Measurements from ENCODE around the gene QRFP. TPM values are rescaled to one million over a fixed set of nuclear protein-coding genes. Genes with fewer than 3 reads are reported as not detected.

QRFP gene
- total RNA-seq, 4 donors from 2014 or later, result not detected

DNA sequence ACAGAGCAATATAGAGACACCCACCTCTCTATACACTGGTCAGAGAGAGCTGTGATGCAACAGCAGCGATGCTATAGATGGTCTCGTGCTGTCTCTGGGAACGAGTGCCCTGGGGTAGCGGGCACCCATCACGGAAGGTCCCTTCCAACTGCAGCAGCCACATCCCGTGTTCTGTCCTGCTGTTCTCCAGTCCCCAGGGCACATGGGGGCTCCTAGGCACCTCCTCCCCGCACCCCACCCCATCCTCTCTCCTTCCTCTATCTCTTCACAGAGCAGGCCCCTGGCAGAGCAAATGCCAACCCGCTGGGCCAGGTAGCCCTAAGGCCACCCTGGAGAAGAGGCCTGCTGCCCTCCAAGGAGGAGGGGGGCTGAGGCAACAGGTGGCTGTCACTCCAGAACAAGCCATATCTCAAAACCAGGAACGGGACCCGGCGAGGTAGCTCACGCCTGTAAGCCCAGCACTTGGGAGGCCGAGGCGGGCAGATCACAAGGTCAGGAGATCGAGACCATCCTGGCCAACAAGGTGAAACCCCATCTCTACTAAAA lies 34.3 kb upstream of the QRFP start:
- intact Hi-C loops (cut with DNase I; ENCODE audit: low total_unique reads) (no loop called here), in situ Hi-C loops (cut with MboI; ENCODE audit: low sequenced_read_pairs in 4 of 4) (no loop called here)
- Histone ChIP-seq H3K27ac (no peak overlapping the region), H3K27me3 (peaks cover 28 to 38% (median 37%) of the 10 kb centered on the region in 3 donors), H3K36me3 (no peaks in the 10 kb centered on the region), H3K9me3 (no peaks in the 10 kb centered on the region), H3K4me3 (no peak overlapping the region), H3K4me1 (no peaks in the 10 kb centered on the region)
- TF ChIP-seq, protein P1, sequence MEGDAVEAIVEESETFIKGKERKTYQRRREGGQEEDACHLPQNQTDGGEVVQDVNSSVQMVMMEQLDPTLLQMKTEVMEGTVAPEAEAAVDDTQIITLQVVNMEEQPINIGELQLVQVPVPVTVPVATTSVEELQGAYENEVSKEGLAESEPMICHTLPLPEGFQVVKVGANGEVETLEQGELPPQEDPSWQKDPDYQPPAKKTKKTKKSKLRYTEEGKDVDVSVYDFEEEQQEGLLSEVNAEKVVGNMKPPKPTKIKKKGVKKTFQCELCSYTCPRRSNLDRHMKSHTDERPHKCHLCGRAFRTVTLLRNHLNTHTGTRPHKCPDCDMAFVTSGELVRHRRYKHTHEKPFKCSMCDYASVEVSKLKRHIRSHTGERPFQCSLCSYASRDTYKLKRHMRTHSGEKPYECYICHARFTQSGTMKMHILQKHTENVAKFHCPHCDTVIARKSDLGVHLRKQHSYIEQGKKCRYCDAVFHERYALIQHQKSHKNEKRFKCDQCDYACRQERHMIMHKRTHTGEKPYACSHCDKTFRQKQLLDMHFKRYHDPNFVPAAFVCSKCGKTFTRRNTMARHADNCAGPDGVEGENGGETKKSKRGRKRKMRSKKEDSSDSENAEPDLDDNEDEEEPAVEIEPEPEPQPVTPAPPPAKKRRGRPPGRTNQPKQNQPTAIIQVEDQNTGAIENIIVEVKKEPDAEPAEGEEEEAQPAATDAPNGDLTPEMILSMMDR (IDR thresholded peaks at IDR 0.05 in 4 of 5, conservative IDR thresholded peaks at IDR 0.05 in 1 of 5), result no peak
- TF ChIP-seq POLR2A (IDR thresholded peaks at IDR 0.05), result no peak
- ATAC-seq, result no peak
- DNase-seq, result no peak

- Histone ChIP-seq H3K4me3 (no peak overlapping the region), H3K36me3 (no peaks in the 10 kb centered on the region), H3K27me3 (peaks cover 31 to 33% (median 32%) of the 10 kb centered on the region in 3 donors), H3K27ac (no peak overlapping the region), H3K4me1 (no peaks in the 10 kb centered on the region), H3K9me3 (no peaks in the 10 kb centered on the region)
- TF ChIP-seq, protein P1 (IDR thresholded peaks at IDR 0.05 in 4 of 5, conservative IDR thresholded peaks at IDR 0.05 in 1 of 5), result no peak
- no peak for TF ChIP-seq POLR2A (IDR thresholded peaks at IDR 0.05)
- ATAC-seq (no peak), DNase-seq (no peak)
- in situ Hi-C loops (cut with MboI; ENCODE audit: low sequenced_read_pairs in 4 of 4), result no loop called here
- intact Hi-C loops (cut with DNase I; ENCODE audit: low total_unique reads), result no loop called here
Measured at GRCh38 chr9:130930132-130930803, 33.7 kb upstream of the QRFP start.

DNA sequence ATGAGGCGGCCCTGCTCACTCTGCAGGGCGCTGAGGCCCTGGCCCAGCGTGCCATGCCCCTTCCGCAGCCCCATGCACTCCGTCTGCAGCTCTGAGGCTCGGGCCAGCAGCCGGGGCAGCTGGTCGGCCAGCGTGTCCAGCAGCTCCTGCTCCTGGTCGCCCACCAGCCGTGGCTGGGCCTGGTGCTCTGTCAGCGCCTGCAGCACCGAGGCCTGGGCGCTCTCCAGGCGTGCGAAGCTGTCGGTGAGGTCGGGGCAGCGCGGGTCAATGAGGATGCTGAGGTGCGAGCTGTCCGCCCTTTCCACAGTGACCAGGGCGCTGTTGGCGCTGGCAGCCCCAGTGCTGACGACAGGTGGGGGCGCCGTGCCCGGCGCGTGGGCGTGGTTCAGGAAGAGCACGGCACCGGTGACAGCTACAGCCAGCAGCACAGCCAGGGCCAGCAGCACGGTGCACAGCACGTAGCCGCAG lies 33.0 kb upstream of the QRFP start:
- peaks cover 25 to 31% (median 26%) of the 10 kb centered on the region in 3 donors for H3K27me3 ChIP-seq
- no peak overlapping the region for H3K27ac ChIP-seq
- DNase-seq (no peak), ATAC-seq (no peak)
- intact Hi-C loops (cut with DNase I; ENCODE audit: low total_unique reads) (no loop called here), in situ Hi-C loops (cut with MboI; ENCODE audit: low sequenced_read_pairs in 4 of 4) (no loop called here)
- H3K4me1 ChIP-seq, result no peaks in the 10 kb centered on the region
- no peak for TF ChIP-seq POLR2A (IDR thresholded peaks at IDR 0.05)
- TF ChIP-seq, protein P1 (IDR thresholded peaks at IDR 0.05 in 4 of 5, conservative IDR thresholded peaks at IDR 0.05 in 1 of 5), result no peak
- no peaks in the 10 kb centered on the region for H3K9me3 ChIP-seq
- H3K36me3 ChIP-seq, result no peaks in the 10 kb centered on the region
- no peak overlapping the region for H3K4me3 ChIP-seq

DNA sequence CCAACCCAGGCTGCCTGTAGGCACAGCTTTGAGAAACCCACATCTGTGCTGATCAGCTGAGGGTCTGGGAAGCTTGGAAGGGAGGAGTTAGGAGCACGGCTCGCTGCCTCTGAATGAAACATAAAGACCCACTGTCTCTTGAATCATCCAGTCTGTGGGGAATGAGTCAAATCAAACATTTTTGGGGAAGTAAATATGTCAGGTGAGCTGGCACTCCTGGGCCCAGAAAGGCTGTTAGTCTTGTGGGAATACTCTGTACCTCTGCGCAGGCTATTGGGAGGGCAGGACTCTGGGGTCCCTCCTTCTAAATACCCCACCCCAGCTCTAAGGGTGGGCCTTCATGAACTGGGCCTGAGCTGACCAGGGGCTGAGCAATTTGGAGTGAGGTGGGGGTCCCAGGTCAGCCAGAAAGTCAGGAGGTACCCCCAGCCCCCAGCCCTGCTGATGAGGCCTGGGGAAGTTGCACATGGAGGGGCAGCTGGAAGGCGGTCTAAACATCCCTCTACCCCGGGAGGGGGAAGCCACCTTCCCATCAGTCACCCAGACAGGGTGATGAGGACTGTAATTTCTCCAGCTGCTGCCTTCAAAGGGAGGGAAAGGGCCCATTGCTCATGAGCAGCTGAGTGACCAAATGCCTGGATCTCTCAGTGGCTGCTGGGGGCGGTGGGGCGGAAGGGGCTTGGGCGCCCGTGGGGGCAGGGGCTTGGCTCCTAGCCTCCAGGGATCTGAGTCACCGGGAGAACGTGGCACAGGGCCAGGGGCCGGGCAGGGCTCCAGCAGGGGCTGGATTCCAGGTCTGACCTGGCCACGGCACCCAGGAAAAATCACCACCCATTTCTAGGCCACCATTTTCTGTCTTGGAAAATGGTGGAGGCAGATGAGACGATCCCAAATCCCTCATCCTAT lies 31.6 kb upstream of the QRFP start:
- Histone ChIP-seq H3K36me3 (no peaks in the 10 kb centered on the region), H3K27ac (no peak overlapping the region), H3K4me1 (no peaks in the 10 kb centered on the region), H3K9me3 (no peaks in the 10 kb centered on the region), H3K4me3 (no peak overlapping the region), H3K27me3 (peaks cover 12 to 17% (median 15%) of the 10 kb centered on the region in 3 donors)
- DNase-seq, result no peak
- in situ Hi-C loops (cut with MboI; ENCODE audit: low sequenced_read_pairs in 4 of 4) (no loop called here), intact Hi-C loops (cut with DNase I; ENCODE audit: low total_unique reads) (no loop called here)
- ATAC-seq, result no peak
- TF ChIP-seq, protein P1 (IDR thresholded peaks at IDR 0.05 in 4 of 5, conservative IDR thresholded peaks at IDR 0.05 in 1 of 5), result no peak
- no peak for TF ChIP-seq POLR2A (IDR thresholded peaks at IDR 0.05)

All from gastrocnemius medialis (tissue), 4 donors.